ENCODE results near the gene VSIG10. TPM values are rescaled to one million over a fixed set of nuclear protein-coding genes. Genes with fewer than 3 reads are reported as not detected.
"Not testable (repeated sequence)": the region's sequence is repeated elsewhere in the genome, so short reads cannot be mapped to it uniquely, and the experiment has no call there.

Gene VSIG10, protein sequence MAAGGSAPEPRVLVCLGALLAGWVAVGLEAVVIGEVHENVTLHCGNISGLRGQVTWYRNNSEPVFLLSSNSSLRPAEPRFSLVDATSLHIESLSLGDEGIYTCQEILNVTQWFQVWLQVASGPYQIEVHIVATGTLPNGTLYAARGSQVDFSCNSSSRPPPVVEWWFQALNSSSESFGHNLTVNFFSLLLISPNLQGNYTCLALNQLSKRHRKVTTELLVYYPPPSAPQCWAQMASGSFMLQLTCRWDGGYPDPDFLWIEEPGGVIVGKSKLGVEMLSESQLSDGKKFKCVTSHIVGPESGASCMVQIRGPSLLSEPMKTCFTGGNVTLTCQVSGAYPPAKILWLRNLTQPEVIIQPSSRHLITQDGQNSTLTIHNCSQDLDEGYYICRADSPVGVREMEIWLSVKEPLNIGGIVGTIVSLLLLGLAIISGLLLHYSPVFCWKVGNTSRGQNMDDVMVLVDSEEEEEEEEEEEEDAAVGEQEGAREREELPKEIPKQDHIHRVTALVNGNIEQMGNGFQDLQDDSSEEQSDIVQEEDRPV
- 26.7 and 60.1 TPM in 2 replicates for total RNA-seq

DNA sequence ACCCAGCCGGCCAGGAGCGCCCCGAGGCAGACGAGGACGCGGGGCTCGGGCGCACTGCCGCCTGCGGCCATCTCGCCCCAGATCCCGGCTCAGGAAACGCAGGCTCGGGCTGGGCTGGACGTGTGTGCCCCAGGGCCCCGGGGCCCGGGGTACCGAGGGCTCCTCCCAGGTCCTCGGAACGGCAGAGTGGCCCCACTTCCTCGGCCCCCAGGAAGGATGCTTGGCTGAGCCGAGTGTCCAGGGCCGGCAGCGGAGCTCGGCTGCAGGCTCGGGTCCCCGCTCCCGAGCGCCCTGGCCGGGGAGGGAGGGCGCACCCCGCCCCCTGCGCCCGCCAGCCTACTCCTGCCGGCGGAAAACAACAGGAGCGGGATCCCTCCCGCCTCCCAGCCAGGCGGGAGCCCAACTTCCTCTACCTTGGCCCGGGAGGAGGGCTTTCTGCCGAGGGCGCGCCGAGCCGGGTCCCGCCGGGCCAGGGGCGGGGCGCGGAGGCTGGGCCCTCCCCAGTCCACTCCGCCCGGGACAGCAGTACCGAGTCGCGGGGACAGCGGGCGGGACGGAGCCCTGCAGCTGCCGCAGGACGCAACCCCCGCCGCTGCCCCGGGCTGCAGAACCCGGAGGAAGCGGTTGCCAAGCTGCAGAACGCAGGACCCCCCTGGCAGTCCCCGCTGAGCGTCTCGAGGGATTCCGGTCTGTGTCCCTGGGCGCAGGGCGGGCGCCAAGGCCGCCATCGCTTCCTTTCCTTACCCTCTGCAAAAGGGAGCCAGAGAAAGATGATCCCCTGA, at the start of gene VSIG10:
Gene VSIG10, minus strand, starts transcription at position 411 of the 782 bp plus-strand sequence. Its CDS starts 340 bp downstream, at position 71.
- DNase-seq (ENCODE audit: low read depth), result peak; percentile 26

DNA sequence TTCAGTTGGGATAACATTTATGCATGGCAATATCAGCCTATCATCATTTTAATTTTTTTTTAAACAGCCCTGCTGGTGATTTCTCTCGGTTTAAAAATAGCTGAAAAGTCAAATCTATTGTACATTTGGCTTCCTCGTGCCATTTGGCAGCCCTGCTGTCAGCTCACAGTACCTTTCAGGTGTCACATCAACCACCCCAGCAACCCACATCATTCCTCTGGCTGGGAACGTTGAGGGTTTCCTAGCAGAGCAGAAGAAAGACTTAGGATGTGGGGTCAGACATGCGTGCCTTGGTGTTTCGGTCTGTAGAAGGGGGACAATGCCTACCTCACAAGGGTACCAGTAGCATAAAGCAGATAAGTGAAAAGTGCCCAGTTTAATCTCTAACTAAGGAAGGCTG, 47.9 kb upstream of the VSIG10 start:
- DNase-seq (ENCODE audit: low read depth), result no peak

DNA sequence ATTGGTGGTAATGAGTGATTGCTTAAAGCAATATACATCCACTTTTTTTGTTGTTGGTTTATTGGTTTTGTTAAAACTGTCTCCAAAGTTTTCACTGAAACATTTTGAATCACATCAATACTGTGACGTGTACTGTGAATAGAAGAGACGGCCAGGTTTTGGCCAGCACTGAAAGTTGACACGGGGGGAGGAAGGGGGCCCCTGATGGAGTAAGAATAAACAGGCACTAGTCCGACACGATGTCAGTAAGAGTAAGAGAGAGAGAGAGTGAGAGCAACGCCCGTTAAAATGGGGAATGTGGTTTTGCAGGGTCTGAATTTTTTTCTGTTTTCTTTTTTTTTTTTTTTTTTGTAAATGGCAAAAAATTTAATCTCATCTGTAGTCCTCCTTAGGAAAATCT, 46.8 kb upstream of the VSIG10 start:
- no peak for DNase-seq (ENCODE audit: low read depth)

DNA sequence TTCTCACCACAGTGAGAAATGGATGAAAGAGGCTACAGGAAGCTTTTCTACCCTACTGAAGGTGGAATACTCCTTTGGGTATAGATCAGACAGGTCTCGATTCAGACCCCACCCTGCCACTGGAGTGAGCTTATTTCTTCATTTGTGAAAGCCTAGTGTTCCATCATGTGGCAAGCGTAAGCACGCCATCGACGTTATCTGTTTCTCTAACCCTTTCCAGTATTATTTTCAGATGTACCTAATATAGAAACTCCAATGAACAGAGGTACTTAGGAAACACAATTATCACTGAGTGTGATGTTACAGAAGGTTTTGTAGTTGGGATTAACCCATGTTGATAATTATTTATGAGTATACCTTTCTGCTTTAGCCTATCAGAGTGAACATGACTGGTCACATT, 44.5 kb upstream of the VSIG10 start:
- DNase-seq (ENCODE audit: low read depth), result no peak

DNA sequence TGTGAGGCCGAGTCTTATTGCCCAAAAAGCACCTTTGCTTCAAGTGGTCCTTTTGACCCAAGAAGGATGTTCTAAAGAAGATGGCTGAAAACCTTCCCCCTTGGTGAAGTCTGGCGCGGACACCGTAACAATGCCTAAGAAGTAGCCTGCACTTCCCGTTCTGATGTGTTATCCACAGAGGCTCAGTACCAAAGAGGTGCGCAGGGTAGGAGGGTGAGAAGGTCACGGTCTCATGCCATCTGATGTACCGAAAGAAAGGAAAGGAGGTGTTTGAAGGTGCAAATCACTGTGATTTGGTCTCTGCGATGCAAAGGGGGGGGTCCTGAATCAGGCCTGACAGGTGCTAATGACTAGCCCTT, 42.0 kb upstream of the VSIG10 start:
- DNase-seq (ENCODE audit: low read depth), result no peak

DNA sequence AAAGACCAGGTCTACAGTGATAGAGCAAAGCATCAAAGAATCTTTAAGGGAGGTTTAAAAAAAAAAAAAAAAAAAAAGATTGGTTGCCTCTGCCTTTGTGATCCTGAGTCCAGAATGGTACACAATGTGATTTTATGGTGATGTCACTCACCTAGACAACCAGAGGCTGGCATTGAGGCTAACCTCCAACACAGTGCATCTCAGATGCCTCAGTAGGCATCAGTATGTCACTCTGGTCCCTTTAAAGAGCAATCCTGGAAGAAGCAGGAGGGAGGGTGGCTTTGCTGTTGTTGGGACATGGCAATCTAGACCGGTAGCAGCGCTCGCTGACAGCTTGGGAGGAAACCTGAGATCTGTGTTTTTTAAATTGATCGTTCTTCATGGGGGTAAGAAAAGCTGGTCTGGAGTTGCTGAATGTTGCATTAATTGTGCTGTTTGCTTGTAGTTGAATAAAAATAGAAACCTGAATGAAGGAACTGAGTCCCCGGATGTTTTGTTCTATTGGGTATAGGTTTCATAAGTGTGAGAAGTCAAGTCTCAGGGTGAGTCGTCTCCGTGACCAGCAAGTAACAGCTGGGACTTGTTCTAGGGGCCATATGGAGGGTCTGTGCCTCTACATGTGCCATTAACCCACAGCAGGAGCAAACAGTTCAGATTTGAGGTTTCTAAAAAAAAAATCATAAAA, 41.4 kb upstream of the VSIG10 start:
- no peak for DNase-seq (ENCODE audit: low read depth)

DNA sequence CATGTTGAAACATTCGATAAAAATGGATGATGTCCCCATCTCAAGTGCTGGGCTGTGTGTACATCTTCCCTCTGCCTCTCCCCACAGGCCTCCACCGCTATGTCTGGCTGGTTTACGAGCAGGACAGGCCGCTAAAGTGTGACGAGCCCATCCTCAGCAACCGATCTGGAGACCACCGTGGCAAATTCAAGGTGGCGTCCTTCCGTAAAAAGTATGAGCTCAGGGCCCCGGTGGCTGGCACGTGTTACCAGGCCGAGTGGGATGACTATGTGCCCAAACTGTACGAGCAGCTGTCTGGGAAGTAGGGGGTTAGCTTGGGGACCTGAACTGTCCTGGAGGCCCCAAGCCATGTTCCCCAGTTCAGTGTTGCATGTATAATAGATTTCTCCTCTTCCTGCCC, 40.7 kb upstream of the VSIG10 start:
- no peak for DNase-seq (ENCODE audit: low read depth)

DNA sequence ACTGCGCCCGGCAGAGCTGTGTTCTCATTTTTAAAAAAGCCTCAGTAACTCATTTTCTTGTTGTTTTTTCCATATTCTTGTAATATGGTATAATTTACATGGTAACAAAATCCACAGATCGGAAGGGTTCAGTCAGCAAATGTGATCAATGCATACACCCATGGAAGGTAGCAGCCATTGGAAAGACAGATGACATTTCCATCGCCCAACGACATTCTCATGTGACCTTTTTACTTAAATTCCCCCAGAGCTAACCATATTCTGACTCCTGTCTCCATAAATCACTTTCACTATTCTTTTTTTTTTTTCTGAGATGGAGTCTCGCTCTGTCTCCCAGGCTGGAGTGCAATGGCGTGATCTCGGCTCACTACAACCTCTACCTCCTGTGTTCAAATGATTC, 37.0 kb upstream of the VSIG10 start:
- DNase-seq (ENCODE audit: low read depth), result no peak

DNA sequence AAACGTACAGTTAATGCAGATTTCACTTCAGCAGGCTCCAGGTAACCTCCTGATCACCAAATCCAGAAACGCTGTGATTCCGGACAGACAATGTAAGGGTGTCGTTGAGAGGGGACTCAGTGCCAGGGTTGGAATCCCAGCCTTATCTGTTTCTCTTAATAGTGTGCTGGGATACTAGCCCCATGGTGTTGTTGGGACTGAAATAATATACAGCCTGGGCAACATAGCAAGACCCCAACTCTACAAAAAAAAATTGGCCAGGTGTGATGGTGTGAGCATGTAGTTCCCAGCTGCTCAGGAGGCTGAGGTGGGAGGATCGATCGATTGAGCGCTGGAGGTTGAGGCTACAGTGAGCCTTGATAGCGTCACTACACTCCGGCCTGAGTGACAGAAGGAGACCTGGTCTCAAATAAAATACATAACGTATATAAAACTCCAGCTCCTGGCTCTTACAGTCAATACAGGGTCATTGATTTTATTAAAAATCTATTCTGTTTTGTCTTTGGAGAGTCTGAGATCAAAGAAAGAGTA, 33.4 kb upstream of the VSIG10 start:
- DNase-seq (ENCODE audit: low read depth), result no peak

DNA sequence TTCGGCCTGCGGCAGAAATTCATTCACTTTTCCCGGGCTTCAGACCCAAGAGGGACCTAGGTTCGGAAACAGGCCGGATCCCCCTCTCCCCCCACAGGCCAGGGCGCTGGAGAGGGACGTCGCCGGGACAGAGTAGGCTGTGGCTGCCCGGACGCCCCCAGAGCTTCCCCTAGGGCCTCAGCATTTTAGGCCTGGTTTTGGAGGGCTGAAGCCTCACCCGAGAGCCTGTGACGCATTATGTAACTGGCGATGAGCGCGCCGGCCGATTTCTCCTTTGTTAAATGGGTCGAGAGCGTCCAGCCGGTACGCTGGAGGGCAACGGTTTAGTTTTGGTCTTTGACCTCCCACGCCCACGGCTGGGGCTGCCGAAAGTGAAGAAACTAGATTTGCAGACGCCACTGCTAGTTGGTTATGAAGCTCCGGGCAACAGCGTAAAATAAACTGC, 32.8 kb upstream of the VSIG10 start:
- no peak for DNase-seq (ENCODE audit: low read depth)

DNA sequence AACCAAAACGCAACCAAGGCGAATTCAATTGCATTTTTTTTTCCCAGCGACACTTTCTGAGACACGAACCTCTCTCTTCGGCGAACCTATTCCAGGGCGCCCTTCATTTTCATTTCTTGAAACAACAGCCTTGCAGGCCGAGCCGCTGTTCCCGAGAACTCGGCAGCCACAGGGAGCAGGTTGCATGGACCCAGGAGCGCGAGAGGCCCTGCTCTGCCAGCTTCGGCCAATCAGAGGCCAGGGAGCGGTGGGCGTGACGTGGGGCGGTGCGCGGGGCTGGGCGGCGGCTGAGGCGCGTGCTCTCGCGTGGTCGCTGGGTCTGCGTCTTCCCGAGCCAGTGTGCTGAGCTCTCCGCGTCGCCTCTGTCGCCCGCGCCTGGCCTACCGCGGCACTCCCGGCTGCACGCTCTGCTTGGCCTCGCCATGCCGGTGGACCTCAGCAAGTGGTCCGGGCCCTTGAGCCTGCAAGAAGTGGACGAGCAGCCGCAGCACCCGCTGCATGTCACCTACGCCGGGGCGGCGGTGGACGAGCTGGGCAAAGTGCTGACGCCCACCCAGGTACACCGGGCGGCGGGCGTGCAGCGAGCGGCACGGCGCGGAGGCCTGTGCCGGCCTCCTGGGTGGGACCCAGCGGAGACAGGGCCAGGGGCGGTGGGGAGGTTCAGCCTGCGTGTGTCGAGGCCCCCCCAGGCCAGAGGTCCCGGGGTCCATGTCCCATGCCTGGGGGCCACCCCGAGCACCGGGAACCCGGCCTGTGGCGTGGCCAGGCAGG, 32.2 kb upstream of the VSIG10 start, which contains the start of gene PEBP1:
Gene PEBP1, plus strand, starts transcription at position 337 of the 771 bp plus-strand sequence. Its CDS starts 86 bp downstream, at position 423.
- peak; percentile 76 for DNase-seq (ENCODE audit: low read depth)

DNA sequence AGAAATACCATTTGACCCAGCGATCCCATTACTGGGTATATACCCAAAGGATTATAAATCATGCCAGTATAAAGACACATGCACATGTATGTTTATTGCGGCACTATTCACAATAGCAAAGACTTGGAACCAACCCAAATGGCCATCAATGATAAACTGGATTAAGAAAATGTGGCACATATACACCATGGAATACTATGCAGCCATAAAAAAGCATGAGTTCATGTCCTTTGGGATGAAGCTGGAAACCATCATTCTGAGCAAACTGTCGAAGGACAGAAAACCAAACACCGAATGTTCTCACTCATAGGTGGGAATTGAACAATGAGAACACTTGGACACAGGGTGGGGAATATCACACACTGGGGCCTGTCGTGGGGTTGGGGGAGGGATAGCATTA, 25.6 kb upstream of the VSIG10 start:
- not testable (repeated sequence) for DNase-seq (ENCODE audit: low read depth)

DNA sequence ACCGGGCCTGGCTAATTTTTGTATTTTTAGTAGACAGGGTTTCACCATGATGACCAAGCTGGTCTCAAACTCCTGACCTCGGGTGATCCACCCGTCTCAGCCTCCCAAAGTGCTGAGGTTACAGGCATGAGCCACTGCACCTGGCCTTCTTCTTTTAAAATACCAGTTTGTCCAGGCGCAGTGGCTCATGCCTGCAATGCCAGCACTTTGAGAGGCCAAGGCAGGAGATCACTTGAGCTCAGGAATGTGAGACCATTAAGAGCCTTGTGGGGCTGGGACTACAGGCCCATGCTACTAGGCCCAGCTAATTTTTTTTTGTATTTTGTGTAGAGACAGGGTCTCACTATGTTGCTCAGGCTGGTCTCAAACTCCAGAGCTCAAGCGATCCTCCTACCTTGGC, 24.1 kb upstream of the VSIG10 start:
- no peak for DNase-seq (ENCODE audit: low read depth)

DNA sequence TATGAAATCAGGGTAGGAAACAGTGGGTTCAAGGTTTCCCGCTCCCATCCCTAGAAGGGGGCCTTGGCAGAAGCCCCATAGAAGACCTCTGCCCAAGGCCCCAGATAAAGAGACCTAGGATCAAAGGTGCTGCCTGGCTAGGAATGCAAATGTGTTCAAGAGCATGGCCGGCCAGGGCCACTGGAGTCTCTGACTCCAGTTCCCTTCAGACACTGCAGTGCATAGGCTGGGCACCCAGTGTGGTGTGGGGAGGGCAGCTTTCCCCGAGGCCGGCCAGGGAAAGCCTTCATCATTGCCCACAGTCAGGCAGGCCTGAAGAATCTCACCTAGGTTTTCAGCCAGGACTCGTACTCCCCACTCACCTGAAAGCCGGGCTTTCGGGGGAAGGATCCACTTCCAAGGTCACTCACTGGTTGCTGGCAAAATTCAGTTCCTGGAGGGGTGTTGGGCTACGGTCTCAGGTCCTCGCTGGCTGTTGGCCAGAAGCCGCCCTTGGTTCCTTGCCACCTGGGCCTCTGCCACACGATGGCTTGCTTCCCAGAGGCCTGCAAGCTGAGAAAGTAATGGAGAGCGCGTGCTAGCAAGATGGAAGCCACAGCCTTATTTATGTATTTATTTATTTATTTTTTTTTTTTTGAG, 22.4 kb upstream of the VSIG10 start:
- DNase-seq (ENCODE audit: low read depth), result no peak

DNA sequence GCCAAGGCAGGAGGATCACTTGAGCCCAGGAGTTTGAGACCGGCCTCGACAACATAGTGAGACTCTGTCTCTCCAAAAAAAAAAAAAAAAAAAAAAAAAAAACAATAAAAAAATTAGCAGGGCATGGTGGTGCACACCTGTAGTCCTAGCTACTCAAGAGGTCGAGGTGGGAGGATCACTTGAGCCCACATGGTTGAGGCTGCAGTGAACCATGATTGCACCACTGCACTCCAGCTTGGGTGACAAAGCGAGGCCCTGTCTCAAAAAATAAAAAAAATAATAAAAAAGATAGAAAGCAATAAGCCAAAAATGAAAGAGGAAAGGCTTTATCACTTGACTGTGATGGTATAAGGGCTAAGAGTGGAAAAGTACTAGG, 21.9 kb upstream of the VSIG10 start:
- no peak for DNase-seq (ENCODE audit: low read depth)

DNA sequence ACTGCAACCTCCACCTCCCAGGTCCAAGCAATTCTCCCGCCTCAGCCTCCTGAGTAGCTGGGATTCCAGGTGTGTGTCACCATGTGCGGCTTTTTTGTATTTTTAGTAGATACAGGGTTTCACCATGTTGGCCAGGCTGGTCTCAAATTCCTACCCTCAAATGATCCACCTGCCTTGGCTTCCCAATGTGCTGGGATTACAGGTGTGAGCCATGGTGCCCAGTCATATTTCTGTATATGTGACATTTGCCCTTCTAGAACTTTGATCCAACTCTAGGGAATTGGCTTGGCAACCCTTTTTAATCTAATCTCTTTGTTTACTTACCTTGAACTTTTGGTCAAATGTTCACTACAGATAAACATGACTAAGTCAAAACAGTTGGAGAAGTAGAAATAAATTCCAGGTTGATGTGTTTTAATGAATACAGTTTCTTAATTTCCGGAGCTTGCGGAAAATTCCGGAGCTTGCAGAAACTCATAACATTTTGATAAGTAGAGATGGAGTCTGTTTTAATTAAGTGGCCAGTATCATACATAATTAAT, 20.6 kb upstream of the VSIG10 start:
- no peak for DNase-seq (ENCODE audit: low read depth)

DNA sequence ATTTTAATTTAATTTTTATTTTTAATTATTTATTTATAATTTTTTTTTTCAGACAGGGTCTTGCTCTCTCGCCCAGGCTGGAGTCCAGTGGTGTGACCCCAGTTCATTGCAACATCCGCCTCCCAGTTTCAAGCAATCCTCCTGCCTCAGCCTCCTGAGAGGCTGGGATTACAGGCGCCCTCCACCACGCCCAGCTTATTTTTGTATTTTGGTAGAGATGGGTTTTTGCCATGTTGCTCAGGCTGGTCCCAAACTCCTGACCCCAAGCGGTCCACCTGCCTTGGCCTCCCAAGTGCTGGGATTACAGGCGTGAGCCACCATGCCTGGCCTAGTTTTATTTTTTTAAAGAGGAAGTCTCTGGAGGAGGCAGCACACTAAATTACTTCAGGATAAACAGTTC, 18.5 kb upstream of the VSIG10 start:
- DNase-seq (ENCODE audit: low read depth), result no peak

DNA sequence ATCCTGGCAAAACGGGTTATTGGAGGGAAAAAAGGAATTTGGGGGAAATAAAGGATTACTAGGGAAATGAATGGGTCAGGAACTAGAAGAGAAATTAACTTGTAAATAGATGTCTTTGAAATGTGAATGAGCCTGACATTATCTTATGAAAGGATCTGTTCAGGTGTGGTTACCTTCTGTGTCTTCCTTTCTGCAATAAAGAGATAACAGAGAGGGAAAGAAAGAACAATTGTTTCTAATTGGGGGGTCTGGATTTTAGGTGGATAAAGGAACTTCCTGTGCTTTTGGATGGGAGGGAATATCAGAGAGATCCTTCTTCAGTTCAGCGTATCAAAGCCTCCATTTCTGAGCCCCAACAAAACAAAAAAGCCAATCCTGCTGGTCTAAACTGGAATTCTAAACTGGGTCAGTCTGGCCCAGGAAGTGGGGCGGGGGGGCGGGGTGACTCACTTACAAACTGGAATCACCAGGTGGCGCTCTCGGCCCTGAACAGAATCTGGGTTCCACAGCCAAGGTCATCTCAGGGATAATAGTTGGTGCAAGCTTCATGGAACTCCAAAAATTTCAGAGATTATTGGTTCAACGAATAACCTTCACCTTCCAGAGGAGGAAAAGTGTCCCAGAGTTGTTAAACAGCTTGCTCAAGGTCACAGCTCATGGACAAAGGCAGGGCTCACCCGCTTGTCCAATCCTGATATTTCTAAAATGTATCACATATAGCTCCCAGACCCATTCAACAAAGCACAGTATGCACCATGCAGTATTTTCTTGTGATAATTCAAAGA, 17.0 kb upstream of the VSIG10 start:
- DNase-seq (ENCODE audit: low read depth), result peak; percentile 51

DNA sequence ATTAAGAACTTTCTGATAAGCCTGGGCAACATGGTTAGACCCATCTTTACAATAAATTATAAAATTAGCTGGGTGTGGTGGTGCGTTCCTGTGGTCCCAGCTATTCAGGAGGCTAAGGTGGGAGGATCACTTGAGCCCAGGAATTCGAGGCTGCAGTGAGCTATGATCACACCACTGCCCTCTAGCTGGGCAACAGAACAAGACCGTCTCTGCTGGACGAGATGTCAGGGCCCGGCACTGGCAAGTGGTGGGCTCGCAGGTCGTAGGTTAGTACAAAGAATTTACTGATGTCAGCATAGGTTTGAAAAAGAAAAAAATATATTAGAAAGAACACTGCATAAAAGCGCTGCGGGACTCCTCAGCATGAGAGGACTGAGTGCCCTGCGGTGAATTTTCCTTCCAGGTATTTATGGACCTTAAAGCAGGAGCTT, 15.7 kb upstream of the VSIG10 start:
- no peak for DNase-seq (ENCODE audit: low read depth)

DNA sequence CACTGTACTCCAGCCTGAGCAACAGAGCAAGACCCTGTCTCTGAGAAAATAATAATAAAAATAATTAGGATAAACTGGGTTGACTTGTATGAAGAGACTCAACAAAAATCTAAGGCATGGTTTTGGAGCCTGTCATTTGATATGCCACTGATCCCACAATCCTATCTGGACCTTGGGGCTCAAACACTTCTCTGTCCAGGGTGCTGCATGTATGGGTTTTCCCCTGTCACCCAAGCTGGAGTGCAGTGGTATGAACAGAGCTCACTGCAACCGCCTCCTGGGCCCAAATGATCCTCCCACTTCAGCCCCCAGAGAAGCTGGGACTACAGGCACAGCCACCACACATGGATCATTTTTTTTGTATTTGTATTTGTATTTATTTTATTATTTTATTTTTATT, 5.3 kb upstream of the VSIG10 start:
- no peak for DNase-seq (ENCODE audit: low read depth)
